GM10248 (cell line): ENCODE results near the gene ZFYVE1.
"Not testable (repeated sequence)": the region's sequence is repeated elsewhere in the genome, so short reads cannot be mapped to it uniquely, and the experiment has no call there.

Source experiments
- CTCF ChIA-PET: fragments of 300-600 bp; sonication (Branson Sonifier 250); formaldehyde crosslinking; extraction: SDS; loops from one replicate; lab custom pipeline; 2021; ENCODE audit warnings: antibody characterized with exemption; lab: Yijun Ruan, JAX
- POLR2A ChIA-PET: fragments of 350-650 bp; sonication (Branson Sonifier 250); formaldehyde crosslinking; extraction: SDS; loops from one replicate; lab custom pipeline; 2020; ENCODE audit warnings: antibody characterized with exemption; lab: Yijun Ruan, JAX
- DNase-seq: peaks from one replicate; pipeline ENCODE4 v3.0.0; 2012; ENCODE audit errors: extremely low spot score
- TF ChIP-seq, protein P1 (sequence below): IDR thresholded peaks from 2 replicates; pipeline ENCODE4 v1.5.1; 2012; ENCODE audit warnings: mild to moderate bottlenecking, low read depth; ENCODE audit errors: extremely low read depth, missing control alignments, control extremely low read depth

The ZFYVE1 gene

DNA sequence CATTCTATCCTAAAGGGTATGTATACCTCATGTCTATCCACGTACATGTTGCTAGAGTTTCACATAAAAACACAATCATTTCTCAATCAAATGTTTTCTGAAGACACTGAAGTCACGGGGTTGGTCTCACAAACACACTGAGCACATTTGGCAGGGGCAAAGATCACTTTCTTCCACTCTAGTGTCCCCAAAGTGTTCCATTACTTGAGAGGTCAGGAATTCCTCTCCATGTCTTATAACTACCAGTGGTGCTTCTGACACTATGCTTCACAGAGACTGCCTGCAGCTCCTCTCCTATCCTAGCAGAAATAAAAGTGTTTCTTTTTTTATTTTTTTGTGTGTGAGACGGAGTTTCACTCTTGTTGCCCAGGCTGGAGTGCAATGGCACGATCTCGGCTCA is 19.1 kb downstream of the ZFYVE1 start:
- no peak for DNase-seq
- TF ChIP-seq, protein P1, sequence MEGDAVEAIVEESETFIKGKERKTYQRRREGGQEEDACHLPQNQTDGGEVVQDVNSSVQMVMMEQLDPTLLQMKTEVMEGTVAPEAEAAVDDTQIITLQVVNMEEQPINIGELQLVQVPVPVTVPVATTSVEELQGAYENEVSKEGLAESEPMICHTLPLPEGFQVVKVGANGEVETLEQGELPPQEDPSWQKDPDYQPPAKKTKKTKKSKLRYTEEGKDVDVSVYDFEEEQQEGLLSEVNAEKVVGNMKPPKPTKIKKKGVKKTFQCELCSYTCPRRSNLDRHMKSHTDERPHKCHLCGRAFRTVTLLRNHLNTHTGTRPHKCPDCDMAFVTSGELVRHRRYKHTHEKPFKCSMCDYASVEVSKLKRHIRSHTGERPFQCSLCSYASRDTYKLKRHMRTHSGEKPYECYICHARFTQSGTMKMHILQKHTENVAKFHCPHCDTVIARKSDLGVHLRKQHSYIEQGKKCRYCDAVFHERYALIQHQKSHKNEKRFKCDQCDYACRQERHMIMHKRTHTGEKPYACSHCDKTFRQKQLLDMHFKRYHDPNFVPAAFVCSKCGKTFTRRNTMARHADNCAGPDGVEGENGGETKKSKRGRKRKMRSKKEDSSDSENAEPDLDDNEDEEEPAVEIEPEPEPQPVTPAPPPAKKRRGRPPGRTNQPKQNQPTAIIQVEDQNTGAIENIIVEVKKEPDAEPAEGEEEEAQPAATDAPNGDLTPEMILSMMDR: no peak
- ChIA-PET CTCF (no interaction called here), POLR2A (no interaction called here)

DNA sequence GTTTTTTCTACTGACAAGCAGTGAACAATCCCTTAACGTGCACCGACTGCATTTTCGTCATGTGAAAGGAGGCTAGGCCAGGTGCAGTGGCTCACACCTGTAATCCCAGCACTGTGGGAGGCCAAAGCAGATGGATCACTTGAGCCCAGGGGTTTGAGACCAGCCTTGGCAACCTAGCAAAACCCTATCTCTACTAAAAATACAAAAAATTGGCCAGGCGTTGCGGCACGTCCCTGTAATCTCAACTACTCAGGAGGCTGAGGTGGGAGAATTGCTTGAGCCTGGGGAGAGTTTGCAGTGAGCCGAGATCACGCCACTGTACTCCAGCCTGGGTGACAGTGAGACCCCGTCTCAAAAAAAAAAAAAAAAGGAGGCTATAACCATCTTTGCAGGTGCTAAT is 22.3 kb downstream of the ZFYVE1 start:
- CTCF ChIA-PET: interaction anchor here (1.0 kb wide), 1 partner anchor 9 kb away, joined by 3 read pairs; no protein-coding TSS in a partner anchor
- DNase-seq, POLR2A ChIA-PET: not testable (repeated sequence)

DNA sequence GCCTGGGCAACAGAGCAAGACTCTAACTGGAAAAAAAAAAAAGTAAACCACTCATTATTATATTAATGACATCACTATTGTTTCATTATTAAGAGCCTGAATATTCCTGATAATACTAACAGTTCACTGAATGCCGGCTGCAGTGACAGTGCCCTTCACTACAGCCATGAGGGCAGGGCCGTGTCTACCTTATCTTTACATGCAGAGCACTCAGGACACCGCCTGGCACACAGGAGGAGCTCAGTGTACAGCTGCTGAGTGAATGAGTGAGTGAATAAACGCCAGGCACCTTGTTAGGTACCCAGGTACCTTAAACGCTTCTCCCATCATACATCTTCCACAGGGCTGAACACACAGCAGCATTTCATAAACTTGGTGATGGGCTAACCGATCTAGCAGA is 23.2 kb downstream of the ZFYVE1 start:
- POLR2A ChIA-PET: interaction anchor here (0.9 kb wide), 1 partner anchor 133 kb away, joined by 3 read pairs; the partner anchor contains the start of gene PSEN1
- TF ChIP-seq, protein P1: no peak
- no peak for DNase-seq
- CTCF ChIA-PET: interaction anchor here (1.0 kb wide), 1 partner anchor 10 kb away, joined by 3 read pairs; no protein-coding TSS in a partner anchor

DNA sequence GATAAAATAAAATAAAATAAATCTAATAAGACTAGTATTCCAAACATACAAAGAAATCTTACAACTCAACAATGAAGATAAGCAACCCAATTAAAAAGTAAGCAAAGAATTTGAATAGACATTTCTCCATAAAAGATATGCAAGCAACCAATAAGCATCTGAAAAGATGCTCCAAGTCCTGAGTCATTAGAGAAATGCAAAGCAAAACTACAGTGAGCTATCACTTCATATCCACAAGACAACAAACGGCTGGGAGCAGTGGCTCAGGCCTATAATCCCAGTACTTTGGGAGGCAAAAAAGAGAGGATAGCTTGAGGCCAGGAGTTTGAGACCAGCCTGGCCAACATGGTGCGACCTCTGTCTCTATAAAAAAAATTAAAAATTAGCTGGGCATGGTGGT is 26.8 kb downstream of the ZFYVE1 start:
- ChIA-PET POLR2A (no interaction called here), CTCF (interaction anchor here (0.7 to 1.3 kb wide), 3 partner anchors 13 to 52 kb away, joined by 3 read pairs; no protein-coding TSS in a partner anchor)
- TF ChIP-seq, protein P1: no peak
- no peak for DNase-seq

DNA sequence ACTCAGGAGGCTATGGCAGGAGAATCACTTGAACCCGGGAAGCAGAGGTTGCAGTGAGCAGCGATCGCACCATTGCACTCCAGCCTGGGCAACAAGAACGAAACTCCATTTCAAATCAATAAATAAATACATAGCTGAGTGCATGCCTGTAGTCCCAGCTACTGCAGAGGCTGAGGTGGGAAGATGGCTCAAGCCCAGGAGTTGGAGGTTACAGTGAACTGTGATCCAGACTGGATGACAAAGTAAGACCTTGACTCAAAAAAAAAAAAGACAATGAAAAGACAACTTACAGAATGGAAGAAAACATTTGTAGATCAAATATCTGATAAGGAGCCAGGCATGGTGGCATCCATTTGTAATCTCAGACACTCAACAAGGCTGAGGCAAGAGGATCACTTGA is 27.6 kb downstream of the ZFYVE1 start:
- CTCF ChIA-PET: interaction anchor here (1.3 kb wide), 1 partner anchor 51 kb away, joined by 3 read pairs; no protein-coding TSS in a partner anchor
- TF ChIP-seq, protein P1: no peak
- no peak for DNase-seq
- POLR2A ChIA-PET: no interaction called here

DNA sequence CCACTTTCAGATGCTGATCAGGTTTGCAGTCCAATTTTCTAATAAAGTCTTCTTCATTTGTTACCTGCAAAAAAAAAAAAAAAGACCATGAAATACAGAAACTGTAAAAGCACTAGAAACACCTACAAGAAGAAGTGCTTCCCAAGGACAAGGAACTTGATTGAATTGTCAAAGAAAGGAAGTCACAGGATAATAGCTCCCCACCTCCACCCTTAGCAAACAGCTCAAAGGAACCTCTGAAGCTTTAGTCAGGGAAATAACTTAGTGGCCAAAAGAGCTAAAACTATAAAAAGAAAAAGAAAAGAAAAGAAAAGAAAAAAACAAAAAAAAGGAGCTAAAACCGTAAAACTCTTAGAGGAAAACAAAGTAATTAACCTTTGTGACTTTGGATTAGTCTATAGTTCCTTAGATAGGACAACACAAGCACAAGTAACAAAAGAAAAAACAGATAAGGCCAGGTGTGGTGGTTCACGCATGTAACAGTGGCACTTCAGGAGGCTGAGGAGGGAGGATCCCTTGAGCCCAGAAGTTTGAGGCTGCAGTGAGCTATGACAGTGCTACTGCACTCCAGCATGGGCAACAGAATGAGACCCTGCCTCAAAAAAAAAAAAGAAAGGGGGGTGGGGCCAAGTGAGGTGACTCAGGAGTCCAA is 28.5 kb downstream of the ZFYVE1 start:
- POLR2A ChIA-PET: no interaction called here

More for the DNA sequence above, 28.5 kb downstream of the ZFYVE1 start:
- CTCF ChIA-PET: interaction anchor here (1.1 kb wide), 1 partner anchor 50 kb away, joined by 3 read pairs; no protein-coding TSS in a partner anchor
- TF ChIP-seq, protein P1: no peak
- DNase-seq: no peak
